Erythroblast (primary cell): ENCODE results near the gene C1QB.

Experiments
- GATA1 ChIP-seq: IDR thresholded peaks from 2 replicates; pipeline ENCODE4 v1.6.1; 2011; ENCODE audit warnings: low read depth, mild to moderate bottlenecking, control low read depth, low read length, moderate library complexity
- POLR2A ChIP-seq: IDR thresholded peaks from 2 replicates; pipeline ENCODE4 v1.6.1; 2011; ENCODE audit warnings: mild to moderate bottlenecking, low read length

DNA sequence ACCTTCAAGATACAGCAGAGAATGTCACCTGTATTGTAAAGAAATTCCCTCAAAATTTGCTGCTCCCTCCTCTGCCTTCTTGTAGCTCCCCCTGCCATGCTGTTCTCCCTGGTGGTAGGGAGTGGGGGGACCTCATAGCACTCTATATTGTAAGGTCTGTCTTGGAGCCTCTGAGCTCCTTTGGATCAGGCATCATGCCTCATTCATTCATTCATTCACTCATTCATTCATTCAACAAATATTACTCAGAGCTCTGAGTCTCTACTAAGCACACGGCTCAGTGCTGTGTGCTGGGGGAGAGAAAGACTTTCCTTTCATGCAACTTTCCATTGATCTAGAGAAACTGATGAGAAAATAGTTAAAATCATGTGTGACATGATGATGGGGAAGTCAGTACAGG is 30.5 kb downstream of the C1QB start:
- TF ChIP-seq POLR2A, result no peak
- no peak for TF ChIP-seq GATA1
